Jurkat, Clone E6-1 (cell line): ENCODE data around the gene SHISA6.

ENCODE experiments used
- DNase-seq: peaks from one replicate; pipeline ENCODE4 v3.0.0-alpha.2; 2011; ENCODE audit warnings: low read depth, low spot score
- H3K4me3 ChIP-seq: 2 replicates; pipeline ENCODE4 v1.5.1; 2011; ENCODE audit warnings: mild to moderate bottlenecking, low read length, control low read depth, moderate library complexity

Gene SHISA6

DNA sequence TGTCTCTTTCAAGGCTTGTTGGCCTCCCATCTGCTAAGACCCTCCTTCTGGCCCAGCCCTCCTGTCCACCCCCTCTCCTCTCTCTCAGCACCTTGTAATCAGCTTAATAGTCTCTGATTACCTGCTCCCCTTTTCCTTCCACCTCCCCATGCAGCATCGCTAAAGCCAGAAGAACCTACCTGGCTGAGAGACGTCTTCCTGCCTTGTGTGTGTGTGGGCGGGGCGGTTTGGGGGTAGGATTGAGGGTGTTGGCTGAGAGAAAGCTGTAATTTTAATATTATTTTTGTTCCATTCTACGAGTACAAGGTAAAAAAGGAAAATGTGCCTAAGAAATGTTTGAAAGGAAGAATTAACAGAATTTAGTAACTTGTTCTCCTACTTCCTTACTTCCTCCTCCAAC lies 360.6 kb downstream of the SHISA6 start:
- H3K4me3 ChIP-seq = no peak overlapping the region
- no peak for DNase-seq

DNA sequence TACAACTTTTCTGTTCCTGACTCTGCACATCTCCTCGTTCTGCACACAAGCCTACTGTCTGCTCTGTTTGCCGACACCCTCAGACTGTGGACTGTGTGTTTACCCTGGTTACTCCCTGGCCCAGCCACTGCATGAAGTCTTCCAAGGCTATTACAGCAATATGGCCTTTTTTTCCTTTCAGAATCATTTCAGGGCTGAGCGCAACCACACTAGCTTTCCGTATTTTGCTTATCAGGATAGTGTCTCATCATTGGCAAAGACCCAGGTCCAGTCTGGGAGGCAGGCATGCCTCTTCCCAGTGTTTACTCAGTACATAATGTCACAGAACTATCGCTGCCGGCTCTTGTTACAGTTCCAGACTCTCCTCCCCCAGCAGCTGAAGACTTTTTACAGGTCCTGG lies 367.4 kb downstream of the SHISA6 start:
- DNase-seq = no peak
- no peak overlapping the region for H3K4me3 ChIP-seq

DNA sequence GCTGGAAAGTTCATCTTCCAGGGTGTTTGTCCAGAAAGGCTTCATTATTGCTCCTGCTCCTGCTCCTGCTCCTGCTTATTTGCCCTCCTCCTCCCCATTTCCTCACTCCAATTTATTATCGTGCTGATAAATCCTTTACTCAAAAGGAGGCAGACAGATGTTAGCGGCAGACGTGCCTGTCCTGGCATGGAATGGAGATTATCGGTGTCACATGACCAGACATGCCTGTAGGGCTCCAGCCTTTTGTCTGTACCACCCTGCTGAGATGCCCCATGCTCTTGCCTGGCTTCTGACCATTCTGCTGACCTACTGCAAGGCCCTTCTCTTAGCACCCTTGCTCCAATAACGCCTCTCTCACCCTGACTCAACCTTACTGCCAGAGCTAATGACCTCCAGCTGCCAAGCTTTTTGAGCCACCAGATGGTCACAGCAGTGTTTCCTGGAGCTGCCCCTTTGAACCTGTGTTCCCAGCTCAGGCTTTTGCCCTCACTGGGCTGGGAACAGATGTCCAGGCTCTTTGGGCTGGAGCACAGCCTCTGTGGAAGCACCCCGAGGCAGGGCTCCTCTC lies 370.1 kb downstream of the SHISA6 start:
- DNase-seq = no peak
- H3K4me3 ChIP-seq = no peak overlapping the region

DNA sequence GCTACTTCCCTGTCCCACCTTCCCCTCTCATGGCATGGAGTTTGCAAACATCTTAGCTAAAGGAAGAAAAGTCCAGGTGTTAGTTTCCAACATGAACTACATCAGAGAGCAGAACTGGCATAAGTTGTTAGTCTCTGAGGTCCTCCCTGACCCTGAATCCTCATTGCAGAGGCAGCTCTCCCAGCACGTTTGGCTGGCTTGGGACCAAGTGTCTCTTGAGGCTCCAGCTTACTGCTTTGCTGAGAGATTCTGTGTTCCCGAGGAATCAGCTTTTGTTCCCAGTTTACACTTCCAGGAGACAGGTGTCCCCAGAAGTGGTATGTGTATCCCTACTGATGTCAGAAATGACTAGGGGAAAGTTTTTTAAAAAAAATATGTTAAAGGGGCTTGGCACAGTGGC lies 371.9 kb downstream of the SHISA6 start:
- H3K4me3 ChIP-seq = no peak overlapping the region
- DNase-seq = no peak
